Measurements from ENCODE around the gene GNAS. TPM values are rescaled to one million over a fixed set of nuclear protein-coding genes. Genes with fewer than 3 reads are reported as not detected.

Gene GNAS
- total RNA-seq, 4 donors from 2014 or later, result 606 to 837 (median 753) TPM

- peak; percentile 72 for ATAC-seq (ENCODE audit: low FRiP score)
- no peak for DNase-seq (ENCODE audit: low spot score)
- TF ChIP-seq CTCF (IDR thresholded peaks at IDR 0.05), result no peak
Observed at GRCh38 chr20:58888521-58889333, 36.2 kb downstream of the GNAS start.

- TF ChIP-seq CTCF (IDR thresholded peaks at IDR 0.05), result no peak
- no peak for ATAC-seq (ENCODE audit: low FRiP score)
- no peak for DNase-seq (ENCODE audit: low spot score)
Observed at GRCh38 chr20:58889334-58889760, 36.8 kb downstream of the GNAS start.

GRCh38 chr20:58889798-58890517 is 37.4 kb downstream of the GNAS start:
- no peak for TF ChIP-seq CTCF (IDR thresholded peaks at IDR 0.05)
- ATAC-seq (ENCODE audit: low FRiP score) (no peak), DNase-seq (ENCODE audit: low spot score) (no peak)

- no peak for DNase-seq (ENCODE audit: low spot score)
- ATAC-seq (ENCODE audit: low FRiP score), result peak; percentile 64
- TF ChIP-seq CTCF (IDR thresholded peaks at IDR 0.05), result no peak
Observed at GRCh38 chr20:58890518-58891085, 38.1 kb downstream of the GNAS start.

GRCh38 chr20:58891086-58891717 is 38.7 kb downstream of the GNAS start:
- DNase-seq (ENCODE audit: low spot score) (no peak), ATAC-seq (ENCODE audit: low FRiP score) (peak; percentile 70)
- no peak for TF ChIP-seq CTCF (IDR thresholded peaks at IDR 0.05)

- ATAC-seq (ENCODE audit: low FRiP score) (no peak), DNase-seq (ENCODE audit: low spot score) (no peak)
- no peak for TF ChIP-seq CTCF (IDR thresholded peaks at IDR 0.05)
Observed at GRCh38 chr20:58891718-58892140, 39.2 kb downstream of the GNAS start.
